ENCODE data around the gene ABI3BP. TPM values are rescaled to one million over a fixed set of nuclear protein-coding genes. Genes with fewer than 3 reads are reported as not detected.

The ABI3BP gene
- total RNA-seq, 1 experiment from 2014 or later, result 0.15 TPM

DNA sequence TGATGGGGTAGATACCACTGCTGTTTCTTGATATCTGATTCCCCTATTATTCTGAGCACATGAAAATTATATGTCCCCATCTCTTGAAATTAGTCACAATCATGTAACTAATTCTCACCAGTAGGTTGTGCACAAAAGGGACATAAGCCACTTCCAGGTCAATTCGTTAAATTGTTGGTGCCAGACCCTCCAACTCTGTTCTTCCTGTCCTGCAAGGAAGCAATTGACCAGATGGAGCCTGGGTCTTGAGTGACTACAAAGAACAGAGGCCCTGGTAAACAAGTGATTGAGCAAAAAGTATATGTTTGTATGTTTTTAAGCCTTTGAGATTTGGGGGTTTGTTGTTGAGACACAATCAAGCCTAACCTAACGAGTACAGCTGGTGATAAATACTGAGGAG is 36.9 kb downstream of the ABI3BP start:
- ChIA-PET POLR2A (no interaction called here), CTCF (no interaction called here), RAD21 (ENCODE audit: low non-redundant PET in 1 of 2, low total read pairs in 2 of 2, uncharacterized antibody in 2 of 2, unreplicated experiment in 2 of 2) (no interaction called here)
- no peak for ATAC-seq
- BruUV-seq (replicated peaks), result no TSS peak
- H3K4me3 ChIP-seq (replicated peaks in 1 of 2; ENCODE audit: low read depth in 1 of 2, low read length in 2 of 2), result no peak overlapping the region
- no peaks in the 10 kb centered on the region for H3K36me3 ChIP-seq (ENCODE audit: control insufficient read depth in 1 of 2, insufficient read depth in 2 of 2, low read length in 2 of 2)
- H3K4me2 ChIP-seq (ENCODE audit: low read length), result no peak overlapping the region
- no peak for DNase-seq (ENCODE audit: low read depth, low spot score)
- intact Hi-C loops (cut with micrococcal nuclease), result no loop called here
- H4K20me1 ChIP-seq (ENCODE audit: insufficient read depth), result no peaks in the 10 kb centered on the region
- H3K27ac ChIP-seq (ENCODE audit: low read depth, low read length), result no peak overlapping the region
- peaks cover 4 to 5% of the 10 kb centered on the region in 2 experiments; a peak in 1 of 4 replicates for H3K9me3 ChIP-seq (ENCODE audit: control insufficient read depth in 1 of 2, insufficient read depth in 1 of 2, low read depth in 1 of 2, low read length in 2 of 2)
- TF ChIP-seq ELF1 (IDR thresholded peaks at IDR 0.05; ENCODE audit: borderline replicate concordance, low read depth) (no peak), JUND (IDR thresholded peaks at IDR 0.05) (no peak), EGR1 (IDR thresholded peaks at IDR 0.05; ENCODE audit: low read depth) (no peak), RAD21 (IDR thresholded peaks at IDR 0.05; ENCODE audit: low read depth) (no peak), EZH2phosphoT487 (IDR thresholded peaks at IDR 0.05; ENCODE audit: borderline replicate concordance) (no peak), EZH2 (IDR thresholded peaks at IDR 0.05) (no peak), CBX3 (IDR thresholded peaks at IDR 0.05; ENCODE audit: low read depth) (no peak), FOSL1 (IDR thresholded peaks at IDR 0.05; ENCODE audit: low read depth) (no peak), CEBPB (IDR thresholded peaks at IDR 0.05; ENCODE audit: low read depth) (no peak), TCF7L2 (IDR thresholded peaks at IDR 0.05; ENCODE audit: borderline replicate concordance, extremely low read depth, insufficient read depth, insufficient read length) (no peak)
- TF ChIP-seq, protein P1, sequence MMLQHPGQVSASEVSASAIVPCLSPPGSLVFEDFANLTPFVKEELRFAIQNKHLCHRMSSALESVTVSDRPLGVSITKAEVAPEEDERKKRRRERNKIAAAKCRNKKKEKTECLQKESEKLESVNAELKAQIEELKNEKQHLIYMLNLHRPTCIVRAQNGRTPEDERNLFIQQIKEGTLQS (IDR thresholded peaks at IDR 0.05), result no peak
- TF ChIP-seq, protein P2, sequence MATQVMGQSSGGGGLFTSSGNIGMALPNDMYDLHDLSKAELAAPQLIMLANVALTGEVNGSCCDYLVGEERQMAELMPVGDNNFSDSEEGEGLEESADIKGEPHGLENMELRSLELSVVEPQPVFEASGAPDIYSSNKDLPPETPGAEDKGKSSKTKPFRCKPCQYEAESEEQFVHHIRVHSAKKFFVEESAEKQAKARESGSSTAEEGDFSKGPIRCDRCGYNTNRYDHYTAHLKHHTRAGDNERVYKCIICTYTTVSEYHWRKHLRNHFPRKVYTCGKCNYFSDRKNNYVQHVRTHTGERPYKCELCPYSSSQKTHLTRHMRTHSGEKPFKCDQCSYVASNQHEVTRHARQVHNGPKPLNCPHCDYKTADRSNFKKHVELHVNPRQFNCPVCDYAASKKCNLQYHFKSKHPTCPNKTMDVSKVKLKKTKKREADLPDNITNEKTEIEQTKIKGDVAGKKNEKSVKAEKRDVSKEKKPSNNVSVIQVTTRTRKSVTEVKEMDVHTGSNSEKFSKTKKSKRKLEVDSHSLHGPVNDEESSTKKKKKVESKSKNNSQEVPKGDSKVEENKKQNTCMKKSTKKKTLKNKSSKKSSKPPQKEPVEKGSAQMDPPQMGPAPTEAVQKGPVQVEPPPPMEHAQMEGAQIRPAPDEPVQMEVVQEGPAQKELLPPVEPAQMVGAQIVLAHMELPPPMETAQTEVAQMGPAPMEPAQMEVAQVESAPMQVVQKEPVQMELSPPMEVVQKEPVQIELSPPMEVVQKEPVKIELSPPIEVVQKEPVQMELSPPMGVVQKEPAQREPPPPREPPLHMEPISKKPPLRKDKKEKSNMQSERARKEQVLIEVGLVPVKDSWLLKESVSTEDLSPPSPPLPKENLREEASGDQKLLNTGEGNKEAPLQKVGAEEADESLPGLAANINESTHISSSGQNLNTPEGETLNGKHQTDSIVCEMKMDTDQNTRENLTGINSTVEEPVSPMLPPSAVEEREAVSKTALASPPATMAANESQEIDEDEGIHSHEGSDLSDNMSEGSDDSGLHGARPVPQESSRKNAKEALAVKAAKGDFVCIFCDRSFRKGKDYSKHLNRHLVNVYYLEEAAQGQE (IDR thresholded peaks at IDR 0.05; ENCODE audit: low read depth), result no peak
- TF ChIP-seq, protein P3, sequence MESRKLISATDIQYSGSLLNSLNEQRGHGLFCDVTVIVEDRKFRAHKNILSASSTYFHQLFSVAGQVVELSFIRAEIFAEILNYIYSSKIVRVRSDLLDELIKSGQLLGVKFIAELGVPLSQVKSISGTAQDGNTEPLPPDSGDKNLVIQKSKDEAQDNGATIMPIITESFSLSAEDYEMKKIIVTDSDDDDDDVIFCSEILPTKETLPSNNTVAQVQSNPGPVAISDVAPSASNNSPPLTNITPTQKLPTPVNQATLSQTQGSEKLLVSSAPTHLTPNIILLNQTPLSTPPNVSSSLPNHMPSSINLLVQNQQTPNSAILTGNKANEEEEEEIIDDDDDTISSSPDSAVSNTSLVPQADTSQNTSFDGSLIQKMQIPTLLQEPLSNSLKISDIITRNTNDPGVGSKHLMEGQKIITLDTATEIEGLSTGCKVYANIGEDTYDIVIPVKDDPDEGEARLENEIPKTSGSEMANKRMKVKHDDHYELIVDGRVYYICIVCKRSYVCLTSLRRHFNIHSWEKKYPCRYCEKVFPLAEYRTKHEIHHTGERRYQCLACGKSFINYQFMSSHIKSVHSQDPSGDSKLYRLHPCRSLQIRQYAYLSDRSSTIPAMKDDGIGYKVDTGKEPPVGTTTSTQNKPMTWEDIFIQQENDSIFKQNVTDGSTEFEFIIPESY (IDR thresholded peaks at IDR 0.05; ENCODE audit: extremely low read depth, insufficient replicate concordance, low read length), result no peak
- H3K79me2 ChIP-seq (ENCODE audit: insufficient read depth, low read length), result no peaks in the 10 kb centered on the region
- H3K9me2 ChIP-seq (ENCODE audit: insufficient read depth), result 0 out of 2 replicates have a peak, but pooled peaks cover 3% of the 10 kb centered on the region
- H3K4me1 ChIP-seq (ENCODE audit: control insufficient read depth in 1 of 2, insufficient read depth in 2 of 2, low read length in 2 of 2), result peaks cover 0 to 5% of the 10 kb centered on the region in 2 experiments; a peak in 1 of 4 replicates
- no peaks in the 10 kb centered on the region for H3K27me3 ChIP-seq (ENCODE audit: insufficient read depth, low read length)
- no peak overlapping the region for H2AFZ ChIP-seq (ENCODE audit: low read depth, low read length, poor library complexity, severe bottlenecking)
- H3K9ac ChIP-seq (ENCODE audit: low read length), result no peak overlapping the region
